Epithelial cell of esophagus (primary cell): ENCODE results near the gene DDX59.

Source experiments
- DNase-seq: peaks from one replicate; pipeline ENCODE4 v3.0.0; 2010; ENCODE audit warnings: low read depth
- H3K4me3 ChIP-seq: 2 replicates; pipeline ENCODE4 v1.5.1; 2011; ENCODE audit warnings: mild to moderate bottlenecking, low read length, control low read depth
- TF ChIP-seq, protein P1 (sequence below): IDR thresholded peaks from 2 replicates; pipeline ENCODE4 v1.5.1; 2011; ENCODE audit warnings: low read depth, mild to moderate bottlenecking, low read length, control low read depth, inconsistent platforms; ENCODE audit not compliant: insufficient read depth; ENCODE audit errors: missing control alignments

DDX59 gene

DNA sequence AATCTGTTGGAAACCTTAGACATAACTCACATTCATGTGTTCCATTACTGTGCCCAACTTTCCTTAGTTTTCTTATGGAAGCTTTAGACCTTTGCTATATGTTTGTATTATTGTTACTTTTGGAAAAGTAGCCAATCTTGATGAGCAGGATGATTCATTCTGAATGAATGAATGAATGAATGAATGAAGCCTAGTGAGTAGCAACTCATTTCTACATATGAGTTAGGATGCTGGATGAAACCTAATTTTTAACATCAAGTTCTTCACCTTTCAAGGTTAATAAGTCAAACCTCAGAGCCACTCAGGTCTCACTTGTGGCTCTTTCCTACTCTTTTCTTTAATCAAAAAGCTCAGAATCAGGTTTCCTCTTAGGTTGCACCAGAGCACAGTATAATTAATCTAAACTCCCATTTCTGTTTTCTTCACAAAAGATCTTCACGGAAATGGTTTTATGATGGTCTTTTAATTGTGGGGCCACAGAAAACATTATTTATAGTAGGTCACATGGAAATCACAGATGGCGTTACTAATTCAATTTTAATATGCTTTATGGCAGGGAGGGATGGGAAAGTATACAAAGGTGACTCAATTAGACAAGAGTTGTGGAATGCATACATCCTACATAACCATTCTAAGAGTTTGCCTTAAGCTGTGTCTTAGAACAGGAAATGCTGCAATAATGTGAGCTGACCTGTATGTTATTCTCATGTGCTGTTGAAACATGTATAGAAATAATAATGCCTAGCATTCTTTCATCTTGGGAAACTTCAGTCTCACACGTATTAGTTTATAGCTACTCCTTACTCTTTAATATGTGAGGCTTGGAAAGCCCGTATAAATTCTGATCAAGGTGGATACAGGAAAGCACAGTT is 4.5 kb upstream of the DDX59 start:
- peak; percentile 98 for DNase-seq
- no peak overlapping the region for H3K4me3 ChIP-seq
- TF ChIP-seq, protein P1, sequence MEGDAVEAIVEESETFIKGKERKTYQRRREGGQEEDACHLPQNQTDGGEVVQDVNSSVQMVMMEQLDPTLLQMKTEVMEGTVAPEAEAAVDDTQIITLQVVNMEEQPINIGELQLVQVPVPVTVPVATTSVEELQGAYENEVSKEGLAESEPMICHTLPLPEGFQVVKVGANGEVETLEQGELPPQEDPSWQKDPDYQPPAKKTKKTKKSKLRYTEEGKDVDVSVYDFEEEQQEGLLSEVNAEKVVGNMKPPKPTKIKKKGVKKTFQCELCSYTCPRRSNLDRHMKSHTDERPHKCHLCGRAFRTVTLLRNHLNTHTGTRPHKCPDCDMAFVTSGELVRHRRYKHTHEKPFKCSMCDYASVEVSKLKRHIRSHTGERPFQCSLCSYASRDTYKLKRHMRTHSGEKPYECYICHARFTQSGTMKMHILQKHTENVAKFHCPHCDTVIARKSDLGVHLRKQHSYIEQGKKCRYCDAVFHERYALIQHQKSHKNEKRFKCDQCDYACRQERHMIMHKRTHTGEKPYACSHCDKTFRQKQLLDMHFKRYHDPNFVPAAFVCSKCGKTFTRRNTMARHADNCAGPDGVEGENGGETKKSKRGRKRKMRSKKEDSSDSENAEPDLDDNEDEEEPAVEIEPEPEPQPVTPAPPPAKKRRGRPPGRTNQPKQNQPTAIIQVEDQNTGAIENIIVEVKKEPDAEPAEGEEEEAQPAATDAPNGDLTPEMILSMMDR: no peak

DNA sequence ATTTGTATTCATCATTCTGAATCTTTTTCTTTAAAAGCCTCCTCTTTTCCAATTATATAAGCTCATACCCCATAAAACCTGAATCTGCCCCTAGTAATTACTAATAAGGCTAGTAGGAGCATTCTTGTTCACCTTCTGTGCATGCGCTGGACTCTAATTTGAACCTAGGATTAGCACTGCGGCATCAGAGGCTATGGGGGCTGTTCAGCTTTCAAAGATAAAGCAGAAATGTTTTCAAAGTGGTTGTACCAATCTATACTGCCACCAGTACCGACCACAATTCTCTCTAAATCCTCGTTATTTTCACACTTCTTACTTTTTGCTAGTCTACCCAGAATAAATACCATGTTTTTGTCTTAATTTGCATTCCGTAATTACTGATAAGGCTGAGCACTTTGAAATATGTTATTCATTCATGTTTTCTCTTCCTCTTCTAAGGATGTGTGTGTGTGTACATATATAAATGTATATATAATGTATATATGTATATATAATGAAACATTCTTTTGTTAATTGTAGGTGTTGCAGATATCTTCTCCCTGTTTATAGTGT is 1.6 kb upstream of the DDX59 start:
- H3K4me3 ChIP-seq: peak overlapping the region; percentile 62
- DNase-seq: no peak
- TF ChIP-seq, protein P1: no peak

DNA sequence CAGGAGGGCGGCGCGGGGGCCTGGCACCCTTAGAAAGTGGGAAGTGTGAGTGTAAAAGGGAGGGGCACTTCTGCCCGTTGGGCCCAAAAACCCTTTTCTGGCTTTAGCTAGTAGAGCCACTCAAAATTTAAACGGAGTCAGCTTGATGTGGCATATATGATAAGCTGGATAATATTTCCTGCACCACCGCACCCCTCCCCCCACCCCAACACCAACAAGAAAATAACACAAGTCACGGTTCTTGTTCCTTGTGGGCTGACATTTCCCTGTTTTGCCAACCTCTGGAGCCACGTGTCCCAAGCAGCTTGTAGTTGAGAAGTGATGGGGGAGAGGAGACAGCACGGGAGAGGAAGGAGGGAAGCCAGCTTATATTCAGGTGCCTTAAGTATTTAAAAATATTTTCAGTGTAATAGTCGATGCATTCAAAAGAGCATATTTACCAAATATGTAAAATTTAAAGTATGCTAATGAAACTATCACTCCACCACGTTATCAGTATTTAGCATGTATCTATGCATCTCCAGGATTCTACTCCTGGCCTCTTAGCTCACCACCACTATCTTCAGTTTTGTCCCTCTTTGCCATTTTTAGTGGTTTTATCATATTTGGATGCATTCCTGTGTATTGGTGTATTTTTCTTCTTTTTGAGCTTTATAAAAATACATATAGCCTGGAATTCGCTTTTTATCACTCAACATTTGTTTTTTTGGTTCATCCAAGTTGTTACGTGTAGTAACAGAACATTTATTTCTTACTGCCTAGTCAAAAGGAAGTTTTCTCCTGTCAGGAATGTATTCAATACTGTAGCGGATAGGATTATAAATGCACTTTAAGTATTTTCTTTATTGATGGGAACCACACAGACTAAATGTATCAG is 773 bp upstream of the DDX59 start:
- TF ChIP-seq, protein P1: no peak
- DNase-seq: peak; percentile 82
- H3K4me3 ChIP-seq: peak overlapping the region; percentile 62

DNA sequence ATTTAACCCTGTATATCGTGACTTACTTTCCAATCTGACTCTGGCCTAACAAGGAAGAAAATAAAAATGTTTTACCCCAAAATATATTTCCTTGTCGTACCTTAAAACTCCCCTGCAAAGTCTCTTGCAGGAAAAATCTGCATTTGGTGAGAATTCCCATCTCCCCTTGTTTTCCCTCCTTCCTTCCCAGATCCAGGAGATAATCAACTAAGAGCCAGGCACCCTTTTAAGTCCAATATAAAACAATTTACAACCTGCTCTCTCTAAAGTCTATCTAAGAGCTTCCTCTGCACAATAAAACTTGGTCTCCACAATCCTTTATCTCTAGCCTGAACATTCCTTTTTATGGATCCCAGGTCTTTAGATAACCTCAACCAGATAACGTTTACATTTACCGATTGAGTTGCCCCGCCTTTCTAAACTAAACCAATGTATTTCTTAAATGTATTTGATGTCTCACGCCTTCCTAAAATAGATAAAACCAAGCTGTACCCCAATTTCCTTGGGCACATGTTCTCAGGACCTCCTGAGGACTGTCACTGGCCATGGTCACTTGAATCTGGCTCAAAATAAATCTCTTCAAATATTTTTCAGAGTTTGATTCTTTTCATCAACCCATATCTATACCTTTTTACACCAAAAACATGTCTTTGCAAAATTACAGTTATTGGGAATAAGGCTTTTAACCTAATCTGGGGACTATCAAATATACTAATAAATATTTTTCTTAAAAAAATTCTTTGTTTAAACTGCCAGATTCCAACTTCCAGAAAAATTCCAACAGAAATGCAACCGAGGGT is 993 bp downstream of the DDX59 start:
- TF ChIP-seq, protein P1: no peak
- no peak for DNase-seq
- H3K4me3 ChIP-seq: peak overlapping the region; percentile 62

DNA sequence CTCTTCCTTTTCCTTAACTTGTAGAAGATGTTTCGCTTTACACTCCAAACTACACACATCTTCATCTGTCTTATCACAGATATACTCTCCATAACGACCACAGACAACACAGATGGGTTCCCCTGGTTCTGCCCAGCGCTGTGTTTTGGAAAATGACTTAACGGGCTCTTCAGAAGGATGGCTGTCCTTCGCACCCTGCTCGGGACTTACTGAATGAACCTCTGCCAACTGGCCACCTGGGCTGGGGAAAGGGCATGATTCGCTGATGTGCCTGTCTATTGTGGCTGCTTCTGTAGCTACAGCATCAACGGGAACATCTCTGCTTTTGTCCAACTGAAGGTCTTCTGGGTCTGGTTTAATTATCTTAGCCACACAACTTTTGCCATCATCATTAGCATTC is 3.4 kb downstream of the DDX59 start:
- no peak overlapping the region for H3K4me3 ChIP-seq
- DNase-seq: no peak
- TF ChIP-seq, protein P1: no peak

DNA sequence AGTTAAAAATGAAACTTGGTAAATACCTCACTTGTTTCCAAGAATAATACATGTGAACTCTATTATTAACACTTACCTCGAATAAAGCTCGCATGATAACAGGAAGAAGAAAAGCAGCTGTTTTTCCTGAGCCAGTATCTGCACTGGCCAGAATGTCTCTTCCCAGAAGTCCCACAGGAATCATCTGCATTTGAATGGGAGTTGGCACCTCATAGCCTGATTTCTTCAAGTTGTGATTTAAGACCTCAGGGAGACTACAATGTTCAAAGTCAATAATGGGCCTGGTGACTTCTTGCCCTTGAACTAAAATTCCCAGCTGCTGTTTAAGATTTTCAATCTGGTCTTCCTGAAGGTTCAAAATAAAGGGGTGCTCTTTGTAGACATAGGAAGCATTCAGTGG is 3.8 kb downstream of the DDX59 start:
- TF ChIP-seq, protein P1: no peak
- DNase-seq: no peak
- no peak overlapping the region for H3K4me3 ChIP-seq
